M059J (cell line): Measurements from ENCODE around the gene ADGRL3. TPM values are rescaled to one million over a fixed set of nuclear protein-coding genes. Genes with fewer than 3 reads are reported as not detected.

Experiments used
- DNase-seq: peaks from one replicate; pipeline ENCODE4 v3.0.0-alpha.2; 2012; ENCODE audit warnings: low read depth
- total RNA-seq: library from RNA; depleted of rRNA; stranded (reverse); fragments of >200 nt; shearing (Covaris generic); gene quantifications from 2 replicates; pipeline ENCODE4 v1.2.3, GENCODE V29; 2014

Gene ADGRL3
- total RNA-seq, 1 experiment from 2014 or later = not detected

- no peak for DNase-seq
These were observed 349.2 kb downstream of the ADGRL3 start for GRCh38 chr4:61549336-61549735.

GRCh38 chr4:61553557-61554125, 353.5 kb downstream of the ADGRL3 start:
- DNase-seq = no peak

- no peak for DNase-seq
These were observed 355.7 kb downstream of the ADGRL3 start for GRCh38 chr4:61555789-61556188.

- no peak for DNase-seq
These were observed 356.2 kb downstream of the ADGRL3 start for GRCh38 chr4:61556277-61556676.

GRCh38 chr4:61559396-61559795, 359.3 kb downstream of the ADGRL3 start:
- DNase-seq = no peak

- DNase-seq = no peak
These were observed 360.9 kb downstream of the ADGRL3 start for GRCh38 chr4:61561028-61561427.

GRCh38 chr4:61571761-61572559, 371.8 kb downstream of the ADGRL3 start:
- DNase-seq = peak; percentile 3

GRCh38 chr4:61575796-61576195, 375.7 kb downstream of the ADGRL3 start:
- no peak for DNase-seq

- no peak for DNase-seq
These were observed 379.7 kb downstream of the ADGRL3 start for GRCh38 chr4:61579786-61580185.

- DNase-seq = no peak
These were observed 380.7 kb downstream of the ADGRL3 start for GRCh38 chr4:61580721-61581377.

GRCh38 chr4:61583696-61584095, 383.6 kb downstream of the ADGRL3 start:
- DNase-seq = peak; percentile 0

GRCh38 chr4:61588621-61589402, 388.7 kb downstream of the ADGRL3 start:
- no peak for DNase-seq

GRCh38 chr4:61590881-61591280, 390.8 kb downstream of the ADGRL3 start:
- no peak for DNase-seq

- no peak for DNase-seq
These were observed 396.6 kb downstream of the ADGRL3 start for GRCh38 chr4:61596606-61597340.

- no peak for DNase-seq
These were observed 403.0 kb downstream of the ADGRL3 start for GRCh38 chr4:61603086-61603485.

- no peak for DNase-seq
These were observed 403.9 kb downstream of the ADGRL3 start for GRCh38 chr4:61604054-61604453.

GRCh38 chr4:61605984-61606383, 405.9 kb downstream of the ADGRL3 start:
- DNase-seq = no peak

- DNase-seq = no peak
These were observed 414.1 kb downstream of the ADGRL3 start for GRCh38 chr4:61614231-61614630.

- no peak for DNase-seq
These were observed 419.4 kb downstream of the ADGRL3 start for GRCh38 chr4:61619528-61619927.

- DNase-seq = no peak
These were observed 428.2 kb downstream of the ADGRL3 start for GRCh38 chr4:61628282-61628681.

- DNase-seq = no peak
These were observed 428.6 kb downstream of the ADGRL3 start for GRCh38 chr4:61628727-61629126.
